GM04503 (cell line): ENCODE results near the gene HDAC4.
"Not testable (repeated sequence)": the region's sequence is repeated elsewhere in the genome, so short reads cannot be mapped to it uniquely, and the experiment has no call there.

Experiments
- DNase-seq: peaks from one replicate; pipeline ENCODE4 v3.0.0-alpha.2; 2012; ENCODE audit warnings: low read depth

Gene HDAC4

GRCh38 chr2:239085201-239085992 is 315.4 kb downstream of the HDAC4 start:
- DNase-seq: no peak

- no peak for DNase-seq
Measured at GRCh38 chr2:239084007-239084406, 316.8 kb downstream of the HDAC4 start.

- no peak for DNase-seq
Measured at GRCh38 chr2:239082425-239082824, 318.4 kb downstream of the HDAC4 start.

- no peak for DNase-seq
Measured at GRCh38 chr2:239081622-239082021, 319.2 kb downstream of the HDAC4 start.

- no peak for DNase-seq
Measured at GRCh38 chr2:239081046-239081445, 319.8 kb downstream of the HDAC4 start.

- no peak for DNase-seq
Measured at GRCh38 chr2:239079671-239080294, 321.0 kb downstream of the HDAC4 start.

- DNase-seq: no peak
Measured at GRCh38 chr2:239078128-239078924, 322.5 kb downstream of the HDAC4 start.

- DNase-seq: no peak
Measured at GRCh38 chr2:239077260-239077659, 323.6 kb downstream of the HDAC4 start.

GRCh38 chr2:239075918-239076758 is 324.7 kb downstream of the HDAC4 start:
- no peak for DNase-seq

GRCh38 chr2:239073745-239074530 is 326.9 kb downstream of the HDAC4 start:
- DNase-seq: no peak

GRCh38 chr2:239073270-239073669 is 327.6 kb downstream of the HDAC4 start:
- no peak for DNase-seq

GRCh38 chr2:239072786-239073185 is 328.0 kb downstream of the HDAC4 start:
- DNase-seq: no peak

GRCh38 chr2:239070466-239070865 is 330.4 kb downstream of the HDAC4 start:
- DNase-seq: no peak

- not testable (repeated sequence) for DNase-seq
Measured at GRCh38 chr2:239069362-239070333, 331.2 kb downstream of the HDAC4 start.

- DNase-seq: no peak
Measured at GRCh38 chr2:239068411-239068810, 332.4 kb downstream of the HDAC4 start.

- no peak for DNase-seq
Measured at GRCh38 chr2:239067196-239067865, 333.5 kb downstream of the HDAC4 start.

GRCh38 chr2:239066597-239066996 is 334.2 kb downstream of the HDAC4 start:
- no peak for DNase-seq

GRCh38 chr2:239065962-239066361 is 334.9 kb downstream of the HDAC4 start:
- no peak for DNase-seq

- no peak for DNase-seq
Measured at GRCh38 chr2:239065537-239065936, 335.3 kb downstream of the HDAC4 start.
